ENCODE data around the gene BCDIN3D.

DNA sequence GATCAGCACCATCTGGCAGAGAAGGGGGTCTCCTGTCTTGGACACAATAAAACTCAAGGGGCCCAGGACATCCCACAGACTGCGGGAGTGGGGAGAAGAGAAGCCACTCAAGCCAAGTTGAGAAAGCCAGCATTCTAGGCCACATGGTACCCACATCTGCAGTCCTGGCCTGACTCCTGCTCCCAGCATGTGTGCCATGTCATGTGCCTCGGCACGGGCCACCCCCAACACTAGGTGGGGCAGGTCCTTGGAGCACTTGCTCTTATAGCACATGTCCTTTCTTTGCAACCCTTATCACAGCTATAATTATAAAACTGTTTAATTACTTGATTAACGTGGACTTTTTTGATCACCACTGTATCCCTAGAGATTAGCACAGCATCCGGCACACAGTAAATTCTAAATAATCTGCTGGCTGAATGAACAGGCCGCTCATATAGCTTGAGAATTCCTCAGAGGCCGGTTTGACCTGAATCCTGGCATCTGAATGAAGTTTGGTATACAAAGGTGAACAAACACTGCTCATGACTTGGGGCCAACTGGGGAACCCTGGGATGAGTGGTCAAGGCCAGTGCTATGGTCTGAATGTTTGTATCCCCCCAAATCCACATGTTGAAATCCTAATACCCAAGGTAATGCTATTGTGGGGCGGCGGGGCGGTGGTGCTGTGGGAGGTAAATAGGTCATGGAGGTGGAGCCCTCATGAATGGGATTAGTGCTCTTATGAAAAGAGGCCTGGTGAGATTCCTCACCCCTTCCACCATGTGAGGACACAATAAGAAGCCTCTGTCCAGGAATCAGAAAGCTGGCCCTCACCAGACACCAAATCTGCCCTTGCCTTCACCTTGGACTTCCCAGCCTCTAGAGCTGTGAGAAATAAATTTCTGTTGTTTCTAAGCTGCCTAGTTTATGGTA is 21.3 kb downstream of the BCDIN3D start:
- TF ChIP-seq, protein P1, sequence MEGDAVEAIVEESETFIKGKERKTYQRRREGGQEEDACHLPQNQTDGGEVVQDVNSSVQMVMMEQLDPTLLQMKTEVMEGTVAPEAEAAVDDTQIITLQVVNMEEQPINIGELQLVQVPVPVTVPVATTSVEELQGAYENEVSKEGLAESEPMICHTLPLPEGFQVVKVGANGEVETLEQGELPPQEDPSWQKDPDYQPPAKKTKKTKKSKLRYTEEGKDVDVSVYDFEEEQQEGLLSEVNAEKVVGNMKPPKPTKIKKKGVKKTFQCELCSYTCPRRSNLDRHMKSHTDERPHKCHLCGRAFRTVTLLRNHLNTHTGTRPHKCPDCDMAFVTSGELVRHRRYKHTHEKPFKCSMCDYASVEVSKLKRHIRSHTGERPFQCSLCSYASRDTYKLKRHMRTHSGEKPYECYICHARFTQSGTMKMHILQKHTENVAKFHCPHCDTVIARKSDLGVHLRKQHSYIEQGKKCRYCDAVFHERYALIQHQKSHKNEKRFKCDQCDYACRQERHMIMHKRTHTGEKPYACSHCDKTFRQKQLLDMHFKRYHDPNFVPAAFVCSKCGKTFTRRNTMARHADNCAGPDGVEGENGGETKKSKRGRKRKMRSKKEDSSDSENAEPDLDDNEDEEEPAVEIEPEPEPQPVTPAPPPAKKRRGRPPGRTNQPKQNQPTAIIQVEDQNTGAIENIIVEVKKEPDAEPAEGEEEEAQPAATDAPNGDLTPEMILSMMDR (IDR thresholded peaks at IDR 0.05 in 8 of 11, conservative IDR thresholded peaks at IDR 0.05 in 3 of 11) = no peak
- TF ChIP-seq POLR2AphosphoS5 (IDR thresholded peaks at IDR 0.05) (no peak), POLR2A (IDR thresholded peaks at IDR 0.05) (no peak)

Data from spleen (tissue), 7 donors.